ENCODE results near the gene GOLGA8B.
"Not testable (repeated sequence)": the region's sequence is repeated elsewhere in the genome, so short reads cannot be mapped to it uniquely, and the experiment has no call there.

DNA sequence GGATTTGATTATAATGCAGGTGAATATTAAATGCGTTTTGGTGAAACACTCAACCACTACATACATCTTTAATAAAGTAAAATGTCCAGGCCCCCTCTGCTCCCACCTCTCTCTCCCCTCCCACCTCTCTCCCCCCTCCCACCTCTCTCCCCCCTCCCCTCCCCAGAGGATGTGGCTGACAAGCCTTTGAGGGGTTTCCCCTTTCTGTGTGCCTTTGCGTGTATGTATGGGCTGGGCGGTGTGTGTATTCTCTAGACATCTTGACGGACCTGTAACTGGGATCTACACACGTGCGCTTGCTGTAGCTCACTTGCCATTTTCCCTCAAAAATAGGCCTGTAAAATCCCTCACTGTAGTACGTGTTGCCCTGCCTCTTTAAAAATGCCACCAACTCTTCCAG, 28.3 kb downstream of the GOLGA8B start:
- TF ChIP-seq, protein P1, sequence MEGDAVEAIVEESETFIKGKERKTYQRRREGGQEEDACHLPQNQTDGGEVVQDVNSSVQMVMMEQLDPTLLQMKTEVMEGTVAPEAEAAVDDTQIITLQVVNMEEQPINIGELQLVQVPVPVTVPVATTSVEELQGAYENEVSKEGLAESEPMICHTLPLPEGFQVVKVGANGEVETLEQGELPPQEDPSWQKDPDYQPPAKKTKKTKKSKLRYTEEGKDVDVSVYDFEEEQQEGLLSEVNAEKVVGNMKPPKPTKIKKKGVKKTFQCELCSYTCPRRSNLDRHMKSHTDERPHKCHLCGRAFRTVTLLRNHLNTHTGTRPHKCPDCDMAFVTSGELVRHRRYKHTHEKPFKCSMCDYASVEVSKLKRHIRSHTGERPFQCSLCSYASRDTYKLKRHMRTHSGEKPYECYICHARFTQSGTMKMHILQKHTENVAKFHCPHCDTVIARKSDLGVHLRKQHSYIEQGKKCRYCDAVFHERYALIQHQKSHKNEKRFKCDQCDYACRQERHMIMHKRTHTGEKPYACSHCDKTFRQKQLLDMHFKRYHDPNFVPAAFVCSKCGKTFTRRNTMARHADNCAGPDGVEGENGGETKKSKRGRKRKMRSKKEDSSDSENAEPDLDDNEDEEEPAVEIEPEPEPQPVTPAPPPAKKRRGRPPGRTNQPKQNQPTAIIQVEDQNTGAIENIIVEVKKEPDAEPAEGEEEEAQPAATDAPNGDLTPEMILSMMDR (IDR thresholded peaks at IDR 0.05): not testable (repeated sequence)
- TF ChIP-seq POLR2A (IDR thresholded peaks at IDR 0.05; ENCODE audit: low read depth); POLR2AphosphoS5 (IDR thresholded peaks at IDR 0.05): not testable (repeated sequence)

Measured in esophagus muscularis mucosa (tissue), 3 donors.